ENCODE data around the gene CASK. TPM values are rescaled to one million over a fixed set of nuclear protein-coding genes. Genes with fewer than 3 reads are reported as not detected.
A peak's percentile ranks its signal among the peaks of the same experiment; 100 is the strongest.

The CASK gene
- total and polyA plus RNA-seq, 9 of the 15 experiments (the other 6 are each of a cell fraction or from before 2014, with no cell fraction given): 1.3 to 7.4 (median 5.2) TPM

DNA sequence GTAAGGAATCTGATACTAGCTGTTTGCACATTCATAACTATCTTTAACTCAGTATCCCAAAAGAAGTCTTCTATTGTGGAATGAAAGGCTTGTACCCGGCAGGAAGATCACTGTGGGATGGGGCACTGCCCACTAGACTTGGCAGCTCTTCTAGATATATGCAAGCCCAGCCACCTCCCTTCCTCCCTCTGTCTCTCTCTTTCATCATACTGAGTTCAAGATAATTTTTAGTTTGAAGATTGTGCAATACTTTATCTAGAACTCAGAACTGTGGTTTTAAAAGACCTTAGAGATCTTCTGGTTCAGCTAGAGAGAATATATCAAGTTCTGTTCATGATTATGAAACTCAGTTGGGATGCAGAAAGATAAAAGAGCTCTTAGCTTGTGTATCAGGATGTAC, 257.1 kb downstream of the CASK start (continued):
- TF ChIP-seq, protein P1, sequence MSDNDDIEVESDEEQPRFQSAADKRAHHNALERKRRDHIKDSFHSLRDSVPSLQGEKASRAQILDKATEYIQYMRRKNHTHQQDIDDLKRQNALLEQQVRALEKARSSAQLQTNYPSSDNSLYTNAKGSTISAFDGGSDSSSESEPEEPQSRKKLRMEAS (CRISPR knock-in tag; IDR thresholded peaks at IDR 0.05): no peak
- TF ChIP-seq TSC22D4 (tag; IDR thresholded peaks at IDR 0.05): no peak
- no peak for TF ChIP-seq NCOA2 (IDR thresholded peaks at IDR 0.05; ENCODE audit: partially characterized antibody in 2 of 2)
- TF ChIP-seq KAT2B (IDR thresholded peaks at IDR 0.05; ENCODE audit: low read depth, low read length): no peak
- TF ChIP-seq SMAD1 (IDR thresholded peaks at IDR 0.05; ENCODE audit: low read depth, low read length, partially characterized antibody): no peak
- peak; percentile 85 to 92 for TF ChIP-seq TRIM24 (IDR thresholded peaks at IDR 0.05)
- no peak for TF ChIP-seq MAFF (IDR thresholded peaks at IDR 0.05; ENCODE audit: low read length)
- no peak for TF ChIP-seq MAFG (tag; conservative IDR thresholded peaks at IDR 0.05)
- no peak for TF ChIP-seq SP2 (IDR thresholded peaks at IDR 0.05; ENCODE audit: extremely low read depth, low read depth, low read length, poor library complexity, severe bottlenecking)
- no peak for TF ChIP-seq ZNF121 (CRISPR knock-in tag; conservative IDR thresholded peaks at IDR 0.05)
- TF ChIP-seq, protein P2, sequence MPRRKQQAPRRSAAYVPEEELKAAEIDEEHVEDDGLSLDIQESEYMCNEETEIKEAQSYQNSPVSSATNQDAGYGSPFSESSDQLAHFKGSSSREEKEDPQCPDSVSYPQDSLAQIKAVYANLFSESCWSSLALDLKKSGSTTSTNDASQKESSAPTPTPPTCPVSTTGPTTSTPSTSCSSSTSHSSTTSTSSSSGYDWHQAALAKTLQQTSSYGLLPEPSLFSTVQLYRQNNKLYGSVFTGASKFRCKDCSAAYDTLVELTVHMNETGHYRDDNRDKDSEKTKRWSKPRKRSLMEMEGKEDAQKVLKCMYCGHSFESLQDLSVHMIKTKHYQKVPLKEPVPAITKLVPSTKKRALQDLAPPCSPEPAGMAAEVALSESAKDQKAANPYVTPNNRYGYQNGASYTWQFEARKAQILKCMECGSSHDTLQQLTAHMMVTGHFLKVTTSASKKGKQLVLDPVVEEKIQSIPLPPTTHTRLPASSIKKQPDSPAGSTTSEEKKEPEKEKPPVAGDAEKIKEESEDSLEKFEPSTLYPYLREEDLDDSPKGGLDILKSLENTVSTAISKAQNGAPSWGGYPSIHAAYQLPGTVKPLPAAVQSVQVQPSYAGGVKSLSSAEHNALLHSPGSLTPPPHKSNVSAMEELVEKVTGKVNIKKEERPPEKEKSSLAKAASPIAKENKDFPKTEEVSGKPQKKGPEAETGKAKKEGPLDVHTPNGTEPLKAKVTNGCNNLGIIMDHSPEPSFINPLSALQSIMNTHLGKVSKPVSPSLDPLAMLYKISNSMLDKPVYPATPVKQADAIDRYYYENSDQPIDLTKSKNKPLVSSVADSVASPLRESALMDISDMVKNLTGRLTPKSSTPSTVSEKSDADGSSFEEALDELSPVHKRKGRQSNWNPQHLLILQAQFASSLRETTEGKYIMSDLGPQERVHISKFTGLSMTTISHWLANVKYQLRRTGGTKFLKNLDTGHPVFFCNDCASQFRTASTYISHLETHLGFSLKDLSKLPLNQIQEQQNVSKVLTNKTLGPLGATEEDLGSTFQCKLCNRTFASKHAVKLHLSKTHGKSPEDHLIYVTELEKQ (CRISPR knock-in tag; IDR thresholded peaks at IDR 0.05): no peak
- TF ChIP-seq, protein P3, sequence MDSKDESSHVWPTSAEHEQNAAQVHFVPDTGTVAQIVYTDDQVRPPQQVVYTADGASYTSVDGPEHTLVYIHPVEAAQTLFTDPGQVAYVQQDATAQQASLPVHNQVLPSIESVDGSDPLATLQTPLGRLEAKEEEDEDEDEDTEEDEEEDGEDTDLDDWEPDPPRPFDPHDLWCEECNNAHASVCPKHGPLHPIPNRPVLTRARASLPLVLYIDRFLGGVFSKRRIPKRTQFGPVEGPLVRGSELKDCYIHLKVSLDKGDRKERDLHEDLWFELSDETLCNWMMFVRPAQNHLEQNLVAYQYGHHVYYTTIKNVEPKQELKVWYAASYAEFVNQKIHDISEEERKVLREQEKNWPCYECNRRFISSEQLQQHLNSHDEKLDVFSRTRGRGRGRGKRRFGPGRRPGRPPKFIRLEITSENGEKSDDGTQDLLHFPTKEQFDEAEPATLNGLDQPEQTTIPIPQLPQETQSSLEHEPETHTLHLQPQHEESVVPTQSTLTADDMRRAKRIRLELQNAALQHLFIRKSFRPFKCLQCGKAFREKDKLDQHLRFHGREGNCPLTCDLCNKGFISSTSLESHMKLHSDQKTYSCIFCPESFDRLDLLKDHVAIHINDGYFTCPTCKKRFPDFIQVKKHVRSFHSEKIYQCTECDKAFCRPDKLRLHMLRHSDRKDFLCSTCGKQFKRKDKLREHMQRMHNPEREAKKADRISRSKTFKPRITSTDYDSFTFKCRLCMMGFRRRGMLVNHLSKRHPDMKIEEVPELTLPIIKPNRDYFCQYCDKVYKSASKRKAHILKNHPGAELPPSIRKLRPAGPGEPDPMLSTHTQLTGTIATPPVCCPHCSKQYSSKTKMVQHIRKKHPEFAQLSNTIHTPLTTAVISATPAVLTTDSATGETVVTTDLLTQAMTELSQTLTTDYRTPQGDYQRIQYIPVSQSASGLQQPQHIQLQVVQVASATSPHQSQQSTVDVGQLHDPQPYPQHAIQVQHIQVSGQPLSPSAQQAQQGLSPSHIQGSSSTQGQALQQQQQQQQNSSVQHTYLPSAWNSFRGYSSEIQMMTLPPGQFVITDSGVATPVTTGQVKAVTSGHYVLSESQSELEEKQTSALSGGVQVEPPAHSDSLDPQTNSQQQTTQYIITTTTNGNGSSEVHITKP (IDR thresholded peaks at IDR 0.05; ENCODE audit: partially characterized antibody): no peak
- TF ChIP-seq ADNP (tag; IDR thresholded peaks at IDR 0.05): no peak
- TF ChIP-seq CREBBP (IDR thresholded peaks at IDR 0.05; ENCODE audit: low read depth, low read length): no peak
- peak; percentile 20; the same call in 1 of the 2 replicates for TF ChIP-seq CXXC5 (CRISPR knock-in tag; IDR thresholded peaks at IDR 0.05)
- TF ChIP-seq, protein P4, sequence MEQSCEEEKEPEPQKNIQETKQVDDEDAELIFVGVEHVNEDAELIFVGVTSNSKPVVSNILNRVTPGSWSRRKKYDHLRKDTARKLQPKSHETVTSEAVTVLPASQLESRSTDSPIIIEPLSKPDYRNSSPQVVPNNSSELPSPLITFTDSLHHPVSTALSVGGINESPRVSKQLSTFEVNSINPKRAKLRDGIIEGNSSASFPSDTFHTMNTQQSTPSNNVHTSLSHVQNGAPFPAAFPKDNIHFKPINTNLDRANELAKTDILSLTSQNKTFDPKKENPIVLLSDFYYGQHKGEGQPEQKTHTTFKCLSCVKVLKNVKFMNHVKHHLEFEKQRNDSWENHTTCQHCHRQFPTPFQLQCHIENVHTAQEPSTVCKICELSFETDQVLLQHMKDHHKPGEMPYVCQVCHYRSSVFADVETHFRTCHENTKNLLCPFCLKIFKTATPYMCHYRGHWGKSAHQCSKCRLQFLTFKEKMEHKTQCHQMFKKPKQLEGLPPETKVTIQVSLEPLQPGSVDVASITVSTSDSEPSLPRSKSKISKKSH (CRISPR knock-in tag; IDR thresholded peaks at IDR 0.05): no peak
- no peak for TF ChIP-seq SAFB (IDR thresholded peaks at IDR 0.05; ENCODE audit: borderline replicate concordance, low read depth, low read length)
- TF ChIP-seq KDM4B (IDR thresholded peaks at IDR 0.05; ENCODE audit: borderline replicate concordance in 2 of 2, low read depth in 1 of 2): no peak
- TF ChIP-seq CBX3 (IDR thresholded peaks at IDR 0.05; ENCODE audit: borderline replicate concordance in 1 of 2, low read length in 2 of 2): no peak
- TF ChIP-seq EP300 (IDR thresholded peaks at IDR 0.05; ENCODE audit: low read length): peak; percentile 43; the same call in 1 of the 2 replicates
- TF ChIP-seq ZNF79 (CRISPR knock-in tag; IDR thresholded peaks at IDR 0.05; ENCODE audit: low read depth): no peak
